Trophoblast cell (in vitro differentiated cells and primary cell): ENCODE data around the gene ERG28.

ENCODE experiments used
- DNase-seq, 2 donors: peaks; one replicate each; pipeline ENCODE4 v3.0.0-alpha.2; 2016
- H2AFZ ChIP-seq: 2 replicates; pipeline ENCODE4 v1.6.1; 2013; ENCODE audit warnings: low read length, moderate library complexity, mild to moderate bottlenecking; ENCODE audit not compliant: insufficient read depth, poor library complexity
- H2AK5ac ChIP-seq: 2 replicates; pipeline ENCODE4 v1.6.1; 2013; ENCODE audit warnings: mild to moderate bottlenecking, low read length
- H2BK120ac ChIP-seq: 2 replicates; pipeline ENCODE4 v1.6.1; 2013; ENCODE audit warnings: low read length, mild to moderate bottlenecking, moderate library complexity; ENCODE audit not compliant: insufficient read depth, poor library complexity
- H2BK12ac ChIP-seq: 2 replicates; pipeline ENCODE4 v1.6.1; 2013; ENCODE audit warnings: mild to moderate bottlenecking, low read length, moderate library complexity
- H2BK5ac ChIP-seq: 2 replicates; pipeline ENCODE4 v1.6.1; 2013; ENCODE audit warnings: low read length, low read depth, moderate library complexity, mild to moderate bottlenecking; ENCODE audit not compliant: poor library complexity
- H3K14ac ChIP-seq: 2 replicates; pipeline ENCODE4 v1.6.1; 2013; ENCODE audit warnings: mild to moderate bottlenecking, low read length
- H3K18ac ChIP-seq: 2 replicates; pipeline ENCODE4 v1.6.1; 2013; ENCODE audit warnings: mild to moderate bottlenecking, low read length
- H3K23ac ChIP-seq: 2 replicates; pipeline ENCODE4 v1.6.1; 2013; ENCODE audit warnings: low read length
- H3K27ac ChIP-seq: 2 replicates; pipeline ENCODE4 v1.5.1; 2013; ENCODE audit warnings: low read depth, mild to moderate bottlenecking, inconsistent platforms, low read length, moderate library complexity
- H3K27me3 ChIP-seq: 2 replicates; pipeline ENCODE4 v1.6.1; 2013; ENCODE audit warnings: inconsistent platforms, mild to moderate bottlenecking, low read length, moderate library complexity; ENCODE audit not compliant: insufficient read depth
- H3K36me3 ChIP-seq, 2 experiments: 1 replicate in 1 of 2; 2 replicates in 1 of 2; pipeline ENCODE4 v1.6.1; 2013; ENCODE audit warnings: low read length in 2 of 2, mild to moderate bottlenecking in 2 of 2, moderate library complexity in 1 of 2; ENCODE audit not compliant: insufficient read depth in 2 of 2, control insufficient read depth in 1 of 2
- H3K4ac ChIP-seq: 2 replicates; pipeline ENCODE4 v1.6.1; 2013; ENCODE audit warnings: low read depth, mild to moderate bottlenecking, low read length, moderate library complexity
- H3K4me1 ChIP-seq, 2 experiments: 1 replicate in 1 of 2; 2 replicates in 1 of 2; pipeline ENCODE4 v1.6.1; 2013; ENCODE audit warnings: low read length in 2 of 2, mild to moderate bottlenecking in 2 of 2, moderate library complexity in 1 of 2; ENCODE audit not compliant: insufficient read depth in 2 of 2, control insufficient read depth in 1 of 2
- H3K4me2 ChIP-seq: 2 replicates; pipeline ENCODE4 v1.6.1; 2013; ENCODE audit warnings: inconsistent platforms, mild to moderate bottlenecking, low read length, moderate library complexity
- H3K4me3 ChIP-seq: 2 replicates; pipeline ENCODE4 v1.5.1; 2013; ENCODE audit warnings: mild to moderate bottlenecking, low read depth, low read length, inconsistent platforms
- H3K79me1 ChIP-seq: one replicate; pipeline ENCODE4 v1.6.1; 2013; ENCODE audit warnings: low read length
- H3K79me2 ChIP-seq: 2 replicates; pipeline ENCODE4 v1.6.1; 2013; ENCODE audit warnings: low read length, mild to moderate bottlenecking; ENCODE audit not compliant: control insufficient read depth, insufficient read depth, poor library complexity
- H3K9ac ChIP-seq: 2 replicates; pipeline ENCODE4 v1.6.1; 2013; ENCODE audit warnings: mild to moderate bottlenecking, low read length
- H3K9me3 ChIP-seq: 2 replicates; pipeline ENCODE4 v1.6.1; 2013; ENCODE audit warnings: low read depth, mild to moderate bottlenecking, control low read depth, inconsistent platforms, low read length; ENCODE audit not compliant: insufficient read depth
- H4K12ac ChIP-seq: 2 replicates; pipeline ENCODE4 v1.6.1; 2013; ENCODE audit warnings: low read depth, mild to moderate bottlenecking, low read length, moderate library complexity
- H4K8ac ChIP-seq: 2 replicates; pipeline ENCODE4 v1.6.1; 2013; ENCODE audit warnings: low read depth, mild to moderate bottlenecking, low read length, moderate library complexity
- H4K91ac ChIP-seq: one replicate; pipeline ENCODE4 v1.6.1; 2013; ENCODE audit warnings: low read depth, mild to moderate bottlenecking, low read length, moderate library complexity
- WGBS: extraction: QIAGEN DNeasy Blood & Tissue Kit; methylation state at CpG from one replicate; pipeline ENCODE4 v1.1.7; 2013; ENCODE audit warnings: missing lambda C conversion rate; ENCODE audit not compliant: insufficient read length, insufficient coverage; ENCODE audit errors: extremely low coverage; 5-methylcytosine and 5-hydroxymethylcytosine counted together

Gene ERG28

GRCh38 chr14:75689012-75689411 is 28.3 kb upstream of the ERG28 start:
- H3K4ac ChIP-seq, result no peak overlapping the region
- H3K18ac ChIP-seq, result no peak overlapping the region
- no peak overlapping the region for H2BK5ac ChIP-seq
- H2BK120ac ChIP-seq, result no peak overlapping the region
- H3K4me3 ChIP-seq, result no peak overlapping the region
- H3K14ac ChIP-seq, result no peak overlapping the region
- no peak overlapping the region for H2AFZ ChIP-seq
- no peak overlapping the region for H3K9ac ChIP-seq
- H3K4me2 ChIP-seq, result no peak overlapping the region
- no peaks in the 10 kb centered on the region for H3K79me1 ChIP-seq
- H2AK5ac ChIP-seq, result no peak overlapping the region
- no CpG with 5 or more reads among the region's 2 CpGs for WGBS
- no peaks in the 10 kb centered on the region for H3K4me1 ChIP-seq
- H4K8ac ChIP-seq, result no peak overlapping the region
- H3K23ac ChIP-seq, result no peak overlapping the region
- no peak for DNase-seq
- H3K27me3 ChIP-seq, result no peaks in the 10 kb centered on the region
- no peak overlapping the region for H4K91ac ChIP-seq
- no peaks in the 10 kb centered on the region for H3K9me3 ChIP-seq
- H3K27ac ChIP-seq, result no peak overlapping the region
- no peak overlapping the region for H4K12ac ChIP-seq
- peaks cover 12 to 22% of the 10 kb centered on the region in 2 experiments for H3K36me3 ChIP-seq
- H2BK12ac ChIP-seq, result no peak overlapping the region
- H3K79me2 ChIP-seq, result no peaks in the 10 kb centered on the region

GRCh38 chr14:75685910-75686309 is 25.2 kb upstream of the ERG28 start:
- no peak overlapping the region for H3K14ac ChIP-seq
- WGBS, result no CpG with 5 or more reads among the region's 2 CpGs
- no peak overlapping the region for H3K23ac ChIP-seq
- H3K4me2 ChIP-seq, result no peak overlapping the region
- H3K4me1 ChIP-seq, result no peaks in the 10 kb centered on the region
- H3K27ac ChIP-seq, result no peak overlapping the region
- no peak overlapping the region for H4K8ac ChIP-seq
- no peak overlapping the region for H3K18ac ChIP-seq
- no peak overlapping the region for H4K91ac ChIP-seq
- no peaks in the 10 kb centered on the region for H3K79me1 ChIP-seq
- no peak overlapping the region for H2AFZ ChIP-seq
- H3K9me3 ChIP-seq, result no peaks in the 10 kb centered on the region
- H3K9ac ChIP-seq, result no peak overlapping the region
- no peak overlapping the region for H2BK5ac ChIP-seq
- H2BK12ac ChIP-seq, result no peak overlapping the region
- H3K4ac ChIP-seq, result no peak overlapping the region
- no peak overlapping the region for H2AK5ac ChIP-seq
- no peaks in the 10 kb centered on the region for H3K79me2 ChIP-seq
- no peaks in the 10 kb centered on the region for H3K27me3 ChIP-seq
- no peak overlapping the region for H4K12ac ChIP-seq
- H3K36me3 ChIP-seq, result peaks cover 17 to 27% of the 10 kb centered on the region in 2 experiments
- peak in 1 of 2 donors; percentile 53 for DNase-seq
- no peak overlapping the region for H3K4me3 ChIP-seq
- H2BK120ac ChIP-seq, result no peak overlapping the region

- Histone ChIP-seq H3K4me1 (no peaks in the 10 kb centered on the region), H3K4ac (no peak overlapping the region), H3K27me3 (no peaks in the 10 kb centered on the region), H3K9me3 (no peaks in the 10 kb centered on the region), H2BK12ac (no peak overlapping the region), H3K4me3 (no peak overlapping the region), H3K36me3 (peaks cover 0 to 2% of the 10 kb centered on the region in 2 experiments), H3K4me2 (no peak overlapping the region), H3K23ac (no peak overlapping the region), H4K91ac (no peak overlapping the region), H3K79me2 (no peaks in the 10 kb centered on the region), H2BK5ac (no peak overlapping the region), H2BK120ac (no peak overlapping the region), H4K12ac (no peak overlapping the region), H2AK5ac (no peak overlapping the region), H3K18ac (no peak overlapping the region), H3K79me1 (no peaks in the 10 kb centered on the region), H2AFZ (no peak overlapping the region), H3K9ac (no peak overlapping the region), H3K14ac (no peak overlapping the region), H4K8ac (no peak overlapping the region), H3K27ac (no peak overlapping the region)
- no CpG with 5 or more reads among the region's 2 CpGs for WGBS
- DNase-seq, result no peak
These were observed 14.7 kb upstream of the ERG28 start for GRCh38 chr14:75675265-75675960.

GRCh38 chr14:75673345-75674035 is 12.8 kb upstream of the ERG28 start:
- H3K27ac ChIP-seq, result no peak overlapping the region
- H3K14ac ChIP-seq, result no peak overlapping the region
- no peak overlapping the region for H2BK120ac ChIP-seq
- WGBS, result no CpG with 5 or more reads among the region's 4 CpGs
- no peaks in the 10 kb centered on the region for H3K79me1 ChIP-seq
- no peak overlapping the region for H3K23ac ChIP-seq
- H3K9me3 ChIP-seq, result no peaks in the 10 kb centered on the region
- no peak overlapping the region for H3K4me3 ChIP-seq
- no peak overlapping the region for H3K18ac ChIP-seq
- no peak overlapping the region for H4K91ac ChIP-seq
- H2BK12ac ChIP-seq, result no peak overlapping the region
- peaks cover 2 to 5% of the 10 kb centered on the region in 2 experiments for H3K36me3 ChIP-seq
- no peaks in the 10 kb centered on the region for H3K79me2 ChIP-seq
- H3K9ac ChIP-seq, result no peak overlapping the region
- H3K4me2 ChIP-seq, result no peak overlapping the region
- no peak overlapping the region for H3K4ac ChIP-seq
- no peak overlapping the region for H2AK5ac ChIP-seq
- no peak overlapping the region for H4K8ac ChIP-seq
- H2AFZ ChIP-seq, result no peak overlapping the region
- no peak overlapping the region for H4K12ac ChIP-seq
- DNase-seq, result no peak
- no peak overlapping the region for H2BK5ac ChIP-seq
- H3K4me1 ChIP-seq, result no peaks in the 10 kb centered on the region
- no peaks in the 10 kb centered on the region for H3K27me3 ChIP-seq
